HG03558 (cell line): ENCODE results near the gene MED8.
"Not testable (repeated sequence)": the region's sequence is repeated elsewhere in the genome, so short reads cannot be mapped to it uniquely, and the experiment has no call there.

Source experiments
- ATAC-seq: cut with Tn5 transposase; IDR thresholded peaks from one replicate; pipeline ENCODE4 v1.9.1; 2021; ENCODE audit warnings: moderate number of reproducible peaks; ENCODE audit not compliant: unreplicated experiment; ENCODE audit errors: extremely low read depth

MED8 gene

GRCh38 chr1:43422995-43423671 lies 33.5 kb upstream of the MED8 start:
- no peak for ATAC-seq

- ATAC-seq: no peak
Observed at GRCh38 chr1:43421976-43422750, 32.6 kb upstream of the MED8 start.

- ATAC-seq: no peak
Observed at GRCh38 chr1:43421396-43421795, 31.8 kb upstream of the MED8 start.

GRCh38 chr1:43420874-43421273 lies 31.3 kb upstream of the MED8 start:
- no peak for ATAC-seq

DNA sequence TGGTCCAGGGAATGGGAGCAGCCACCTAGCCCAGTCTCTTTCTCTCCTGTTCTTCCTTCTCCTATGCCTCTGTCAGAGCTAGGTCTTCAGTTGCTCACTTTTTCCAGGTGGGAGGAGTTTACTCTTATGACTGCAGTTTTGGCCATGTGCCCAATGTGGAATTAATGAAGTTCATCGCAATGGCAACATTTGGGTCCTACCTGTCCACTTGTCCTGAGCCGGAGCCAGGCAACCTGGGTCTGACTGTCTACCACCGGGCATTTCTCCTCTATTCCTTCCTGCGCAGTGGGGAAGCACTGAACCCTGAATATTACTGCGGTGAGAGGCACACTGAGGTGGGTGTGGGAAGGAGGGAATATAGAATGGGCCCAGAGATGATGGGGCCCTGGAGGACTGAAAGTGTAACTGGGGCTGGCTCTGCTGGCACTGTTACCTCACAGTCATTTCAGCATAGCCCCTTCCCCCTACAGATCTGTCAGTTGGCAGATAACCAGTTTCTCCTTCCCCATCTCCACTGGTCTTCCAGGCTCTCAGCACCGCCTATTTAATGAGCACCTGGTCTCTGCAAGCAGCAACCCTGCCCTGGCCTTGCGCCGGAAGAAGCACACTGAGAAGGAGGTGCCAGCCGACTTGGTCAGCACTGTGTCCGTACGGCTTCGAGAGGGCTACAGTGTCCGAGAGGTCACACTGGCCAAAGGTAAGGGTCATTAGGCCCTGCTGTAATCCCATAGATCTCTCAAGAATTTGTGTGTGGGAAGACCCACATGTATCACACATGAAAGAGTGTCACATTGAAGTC lies 30.2 kb upstream of the MED8 start:
- ATAC-seq: no peak

GRCh38 chr1:43418858-43419257 lies 29.3 kb upstream of the MED8 start:
- no peak for ATAC-seq

DNA sequence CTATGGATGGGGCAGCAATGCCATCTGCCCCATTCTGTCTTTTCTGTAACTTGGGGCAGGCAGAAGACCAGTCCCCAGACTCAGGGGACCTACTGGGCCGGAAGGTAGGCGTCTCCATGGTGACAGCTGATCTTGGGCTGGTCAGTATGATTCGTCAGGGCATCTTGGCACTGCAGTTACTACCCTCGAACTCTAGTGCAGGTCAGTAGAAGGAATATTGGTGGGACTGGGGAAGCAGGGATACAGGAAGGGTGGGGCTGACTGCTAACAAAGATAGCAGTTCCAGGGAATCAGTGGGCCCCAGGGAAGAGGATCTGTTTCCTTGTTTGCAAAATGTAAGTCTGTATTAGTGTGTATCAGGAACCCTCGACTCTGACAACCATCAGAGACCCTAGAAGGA lies 26.3 kb upstream of the MED8 start:
- ATAC-seq: no peak

- no peak for ATAC-seq
Observed at GRCh38 chr1:43414634-43415223, 25.1 kb upstream of the MED8 start.

DNA sequence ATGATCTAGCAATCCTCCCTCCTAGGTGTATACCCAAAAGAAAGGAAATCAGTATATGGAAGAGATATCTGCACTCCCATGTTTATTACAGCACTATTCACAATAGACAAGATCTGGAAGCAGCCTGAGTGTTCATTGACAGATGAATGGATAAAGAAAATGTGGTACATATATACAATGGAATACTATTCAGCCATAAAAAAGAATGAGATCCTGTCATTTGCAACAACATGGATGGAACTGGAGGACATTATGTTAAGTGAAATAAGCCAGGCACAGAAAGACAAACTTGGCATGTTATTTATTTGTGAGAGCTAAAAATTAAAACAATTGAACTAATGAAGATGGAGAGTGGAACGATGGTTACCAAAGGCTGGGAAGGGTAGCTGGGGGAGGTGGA lies 23.8 kb upstream of the MED8 start:
- ATAC-seq: not testable (repeated sequence)

- no peak for ATAC-seq
Observed at GRCh38 chr1:43410571-43410970, 21.0 kb upstream of the MED8 start.

- ATAC-seq: no peak
Observed at GRCh38 chr1:43405876-43406234, 16.3 kb upstream of the MED8 start.

- ATAC-seq: no peak
Observed at GRCh38 chr1:43405219-43405875, 15.7 kb upstream of the MED8 start.

GRCh38 chr1:43404353-43404752 lies 14.8 kb upstream of the MED8 start:
- no peak for ATAC-seq

- no peak for ATAC-seq
Observed at GRCh38 chr1:43402089-43402865, 12.7 kb upstream of the MED8 start.

- ATAC-seq: not testable (repeated sequence)
Observed at GRCh38 chr1:43400441-43400840, 10.8 kb upstream of the MED8 start.

GRCh38 chr1:43398227-43398626 lies 8.6 kb upstream of the MED8 start:
- ATAC-seq: no peak

DNA sequence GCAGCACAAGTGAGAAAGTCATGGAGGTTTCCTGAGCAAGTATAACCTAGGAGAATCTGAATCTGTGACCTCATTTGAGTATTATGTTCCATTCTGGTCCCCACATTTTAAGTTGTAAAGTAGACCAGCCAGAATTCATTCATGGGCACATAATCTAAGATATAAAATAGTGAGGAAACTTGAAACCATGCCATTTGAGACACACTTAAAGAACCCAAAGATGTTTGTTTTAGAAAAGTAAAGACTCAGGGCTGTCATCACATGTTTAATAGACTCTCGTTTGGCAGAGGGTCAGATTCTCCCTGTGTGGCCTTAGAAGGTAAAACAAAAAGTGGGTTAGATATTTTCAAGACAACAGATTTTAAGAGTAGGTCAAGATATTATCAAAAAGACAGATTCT lies 6.5 kb upstream of the MED8 start:
- no peak for ATAC-seq

DNA sequence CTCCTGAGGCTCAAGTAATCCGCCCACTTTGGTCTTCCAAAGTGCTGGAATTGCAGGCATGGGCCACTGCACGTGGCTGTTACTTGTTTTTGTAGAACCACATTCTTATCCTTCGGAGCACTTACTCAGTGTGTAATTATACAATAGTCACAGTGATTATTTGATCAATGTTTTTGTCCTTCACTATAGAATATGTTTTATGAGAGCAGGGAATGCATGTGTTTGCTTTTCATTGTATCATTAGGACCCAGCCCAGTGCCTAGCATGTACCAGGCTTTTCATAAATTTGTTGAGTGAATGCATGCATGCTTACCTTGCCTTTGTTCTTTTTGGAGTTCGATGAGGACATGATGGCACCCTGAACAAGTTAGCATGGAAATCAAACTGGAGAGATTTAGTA lies 5.9 kb upstream of the MED8 start:
- no peak for ATAC-seq

DNA sequence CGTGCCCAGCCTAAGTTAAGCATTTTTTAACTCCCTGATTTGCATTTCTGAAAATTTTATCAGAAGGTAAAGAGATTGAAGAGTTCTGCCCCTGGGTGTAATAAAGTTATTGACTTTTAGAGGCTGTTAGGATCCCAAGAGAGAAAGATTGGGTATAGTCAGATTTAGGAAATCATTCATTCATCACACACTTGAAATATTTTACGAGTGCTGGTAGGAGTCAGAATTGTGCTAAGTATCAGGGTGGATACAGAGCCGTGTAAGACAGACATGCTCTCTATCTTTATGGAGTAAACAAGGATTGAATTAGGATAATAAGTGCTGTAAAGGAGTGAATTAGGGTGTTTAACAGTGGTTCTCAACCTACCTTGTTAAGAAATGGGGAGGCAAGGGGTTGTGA lies 3.1 kb upstream of the MED8 start:
- no peak for ATAC-seq

GRCh38 chr1:43388613-43389012 lies 987 bp downstream of the MED8 start:
- no peak for ATAC-seq
